ENCODE data around the gene HES6.

HES6 gene

GRCh38 chr2:238231251-238231793, 8.5 kb downstream of the HES6 start:
- peak overlapping the region; percentile 53 to 81 for H3K4me3 ChIP-seq (ENCODE audit: insufficient read depth in 1 of 2, low read depth in 1 of 2, low read length in 2 of 2)
- no peak overlapping the region for H3K27ac ChIP-seq (ENCODE audit: low read length, poor library complexity, severe bottlenecking)
- no peak overlapping the region for H2BK5ac ChIP-seq (ENCODE audit: low read depth, low read length, poor library complexity, severe bottlenecking)
- no peak overlapping the region for H2BK12ac ChIP-seq (ENCODE audit: low read length in 2 of 2)
- H4K8ac ChIP-seq (ENCODE audit: low read length) = peak overlapping the region; percentile 9
- H3K4ac ChIP-seq (ENCODE audit: low read depth in 1 of 2, low read length in 2 of 2) = no peak overlapping the region
- peak overlapping the region; percentile 30 for H2AFZ ChIP-seq (ENCODE audit: low read depth, low read length)
- H2BK15ac ChIP-seq (ENCODE audit: low read depth, poor library complexity, severe bottlenecking) = no peak overlapping the region
- H3K9ac ChIP-seq (ENCODE audit: low read length) = peak overlapping the region; percentile 47
- H2BK120ac ChIP-seq (ENCODE audit: low read depth, low read length) = no peak overlapping the region
- H3K18ac ChIP-seq (ENCODE audit: low read depth in 1 of 2, low read length in 2 of 2) = peak overlapping the region; percentile 2 to 44
- no peak overlapping the region for H4K91ac ChIP-seq (ENCODE audit: low read length)
- DNase-seq = peak; percentile 81
- H3K23ac ChIP-seq (ENCODE audit: low read length in 2 of 2) = no peak overlapping the region
- H2AK5ac ChIP-seq (ENCODE audit: low read length, severe bottlenecking) = no peak overlapping the region
- H3K9me3 ChIP-seq (ENCODE audit: control insufficient read depth, low read length) = no peaks in the 10 kb centered on the region
- WGBS = 3% methylated on average over 36 of the region's 46 CpGs
- H3K27me3 ChIP-seq (ENCODE audit: control insufficient read depth in 1 of 2, insufficient read depth in 1 of 2, low read length in 2 of 2) = peaks cover 7 to 32% of the 10 kb centered on the region in 2 experiments
- peaks cover 16% of the 10 kb centered on the region for H3K4me1 ChIP-seq (ENCODE audit: control insufficient read depth, insufficient read depth, low read depth, low read length)
- H3K14ac ChIP-seq (ENCODE audit: low read length in 2 of 2) = peak overlapping the region in 1 of 2 experiments; percentile 14
- no peaks in the 10 kb centered on the region for H3K79me1 ChIP-seq (replicated peaks; ENCODE audit: low read length, poor library complexity, severe bottlenecking)
- H3K4me2 ChIP-seq (ENCODE audit: low read length, poor library complexity, severe bottlenecking) = peak overlapping the region; percentile 48
- peaks cover 0 to 4% of the 10 kb centered on the region in 2 experiments for H3K36me3 ChIP-seq (ENCODE audit: control insufficient read depth in 1 of 2, insufficient read depth in 2 of 2, low read depth in 1 of 2, low read length in 2 of 2)

- H3K4me1 ChIP-seq (ENCODE audit: control insufficient read depth, insufficient read depth, low read depth, low read length) = peaks cover 16% of the 10 kb centered on the region
- no peak overlapping the region for H3K27ac ChIP-seq (ENCODE audit: low read length, poor library complexity, severe bottlenecking)
- no peak overlapping the region for H3K4ac ChIP-seq (ENCODE audit: low read depth in 1 of 2, low read length in 2 of 2)
- 74% methylated on average over 5 of the region's 5 CpGs for WGBS
- peak overlapping the region; percentile 48 for H3K4me2 ChIP-seq (ENCODE audit: low read length, poor library complexity, severe bottlenecking)
- H3K23ac ChIP-seq (ENCODE audit: low read length in 2 of 2) = no peak overlapping the region
- H3K14ac ChIP-seq (ENCODE audit: low read length in 2 of 2) = no peak overlapping the region
- no peak overlapping the region for H3K18ac ChIP-seq (ENCODE audit: low read depth in 1 of 2, low read length in 2 of 2)
- no peak overlapping the region for H2BK120ac ChIP-seq (ENCODE audit: low read depth, low read length)
- H3K4me3 ChIP-seq (ENCODE audit: insufficient read depth in 1 of 2, low read depth in 1 of 2, low read length in 2 of 2) = peak overlapping the region in 1 of 2 experiments; percentile 81
- no peaks in the 10 kb centered on the region for H3K79me1 ChIP-seq (replicated peaks; ENCODE audit: low read length, poor library complexity, severe bottlenecking)
- no peak overlapping the region for H2BK15ac ChIP-seq (ENCODE audit: low read depth, poor library complexity, severe bottlenecking)
- H2BK5ac ChIP-seq (ENCODE audit: low read depth, low read length, poor library complexity, severe bottlenecking) = no peak overlapping the region
- no peak overlapping the region for H4K91ac ChIP-seq (ENCODE audit: low read length)
- peaks cover 0 to 5% of the 10 kb centered on the region in 2 experiments for H3K36me3 ChIP-seq (ENCODE audit: control insufficient read depth in 1 of 2, insufficient read depth in 2 of 2, low read depth in 1 of 2, low read length in 2 of 2)
- no peak overlapping the region for H2AFZ ChIP-seq (ENCODE audit: low read depth, low read length)
- no peak for DNase-seq
- H3K9ac ChIP-seq (ENCODE audit: low read length) = peak overlapping the region; percentile 47
- H2BK12ac ChIP-seq (ENCODE audit: low read length in 2 of 2) = no peak overlapping the region
- no peak overlapping the region for H2AK5ac ChIP-seq (ENCODE audit: low read length, severe bottlenecking)
- peaks cover 1 to 25% of the 10 kb centered on the region in 2 experiments for H3K27me3 ChIP-seq (ENCODE audit: control insufficient read depth in 1 of 2, insufficient read depth in 1 of 2, low read length in 2 of 2)
- no peak overlapping the region for H4K8ac ChIP-seq (ENCODE audit: low read length)
- no peaks in the 10 kb centered on the region for H3K9me3 ChIP-seq (ENCODE audit: control insufficient read depth, low read length)
Observed at GRCh38 chr2:238230699-238231098, 9.1 kb downstream of the HES6 start.

GRCh38 chr2:238228700-238229099, 11.1 kb downstream of the HES6 start:
- H3K79me1 ChIP-seq (replicated peaks; ENCODE audit: low read length, poor library complexity, severe bottlenecking) = no peaks in the 10 kb centered on the region
- whole genome bisulfite sequencing = 42% methylated on average over 4 of the region's 4 CpGs

GRCh38 chr2:238227587-238228032, 12.2 kb downstream of the HES6 start:
- no peak for DNase-seq
- Histone ChIP-seq H3K4me2 (ENCODE audit: low read length, poor library complexity, severe bottlenecking) (no peak overlapping the region), H2AK5ac (ENCODE audit: low read length, severe bottlenecking) (no peak overlapping the region), H4K91ac (ENCODE audit: low read length) (no peak overlapping the region), H2BK12ac (ENCODE audit: low read length in 2 of 2) (no peak overlapping the region), H3K27me3 (ENCODE audit: control insufficient read depth in 1 of 2, insufficient read depth in 1 of 2, low read length in 2 of 2) (peaks cover 0 to 16% of the 10 kb centered on the region in 2 experiments), H3K14ac (ENCODE audit: low read length in 2 of 2) (no peak overlapping the region), H3K18ac (ENCODE audit: low read depth in 1 of 2, low read length in 2 of 2) (no peak overlapping the region), H2BK5ac (ENCODE audit: low read depth, low read length, poor library complexity, severe bottlenecking) (no peak overlapping the region), H2AFZ (ENCODE audit: low read depth, low read length) (no peak overlapping the region), H3K9ac (ENCODE audit: low read length) (no peak overlapping the region), H3K27ac (ENCODE audit: low read length, poor library complexity, severe bottlenecking) (no peak overlapping the region), H3K4me3 (ENCODE audit: insufficient read depth in 1 of 2, low read depth in 1 of 2, low read length in 2 of 2) (no peak overlapping the region), H3K4ac (ENCODE audit: low read depth in 1 of 2, low read length in 2 of 2) (no peak overlapping the region), H2BK15ac (ENCODE audit: low read depth, poor library complexity, severe bottlenecking) (no peak overlapping the region), H3K4me1 (ENCODE audit: control insufficient read depth, insufficient read depth, low read depth, low read length) (peaks cover 9% of the 10 kb centered on the region), H4K8ac (ENCODE audit: low read length) (no peak overlapping the region), H3K23ac (ENCODE audit: low read length in 2 of 2) (no peak overlapping the region), H3K36me3 (ENCODE audit: control insufficient read depth in 1 of 2, insufficient read depth in 2 of 2, low read depth in 1 of 2, low read length in 2 of 2) (peaks cover 0 to 7% of the 10 kb centered on the region in 2 experiments), H2BK120ac (ENCODE audit: low read depth, low read length) (no peak overlapping the region), H3K79me1 (replicated peaks; ENCODE audit: low read length, poor library complexity, severe bottlenecking) (no peaks in the 10 kb centered on the region), H3K9me3 (ENCODE audit: control insufficient read depth, low read length) (no peaks in the 10 kb centered on the region)
- WGBS = 81% methylated on average over 7 of the region's 11 CpGs

More at GRCh38 chr2:238228700-238229099, 11.1 kb downstream of the HES6 start:
- no peak overlapping the region for H3K23ac ChIP-seq (ENCODE audit: low read length in 2 of 2)
- no peak overlapping the region for H2AFZ ChIP-seq (ENCODE audit: low read depth, low read length)
- H3K27me3 ChIP-seq (ENCODE audit: control insufficient read depth in 1 of 2, insufficient read depth in 1 of 2, low read length in 2 of 2) = peaks cover 0 to 18% of the 10 kb centered on the region in 2 experiments
- no peak overlapping the region for H3K4me3 ChIP-seq (ENCODE audit: insufficient read depth in 1 of 2, low read depth in 1 of 2, low read length in 2 of 2)
- H2BK15ac ChIP-seq (ENCODE audit: low read depth, poor library complexity, severe bottlenecking) = no peak overlapping the region
- H3K9me3 ChIP-seq (ENCODE audit: control insufficient read depth, low read length) = no peaks in the 10 kb centered on the region
- H2BK12ac ChIP-seq (ENCODE audit: low read length in 2 of 2) = no peak overlapping the region
- H3K18ac ChIP-seq (ENCODE audit: low read depth in 1 of 2, low read length in 2 of 2) = no peak overlapping the region
- no peak overlapping the region for H3K4me2 ChIP-seq (ENCODE audit: low read length, poor library complexity, severe bottlenecking)
- H4K8ac ChIP-seq (ENCODE audit: low read length) = no peak overlapping the region
- H3K9ac ChIP-seq (ENCODE audit: low read length) = no peak overlapping the region
- peak; percentile 57 for DNase-seq
- H2BK5ac ChIP-seq (ENCODE audit: low read depth, low read length, poor library complexity, severe bottlenecking) = no peak overlapping the region
- no peak overlapping the region for H3K14ac ChIP-seq (ENCODE audit: low read length in 2 of 2)
- no peak overlapping the region for H3K4ac ChIP-seq (ENCODE audit: low read depth in 1 of 2, low read length in 2 of 2)
- no peak overlapping the region for H2AK5ac ChIP-seq (ENCODE audit: low read length, severe bottlenecking)
- H2BK120ac ChIP-seq (ENCODE audit: low read depth, low read length) = no peak overlapping the region
- H3K4me1 ChIP-seq (ENCODE audit: control insufficient read depth, insufficient read depth, low read depth, low read length) = peaks cover 9% of the 10 kb centered on the region
- no peak overlapping the region for H3K27ac ChIP-seq (ENCODE audit: low read length, poor library complexity, severe bottlenecking)
- peaks cover 0 to 7% of the 10 kb centered on the region in 2 experiments for H3K36me3 ChIP-seq (ENCODE audit: control insufficient read depth in 1 of 2, insufficient read depth in 2 of 2, low read depth in 1 of 2, low read length in 2 of 2)
- H4K91ac ChIP-seq (ENCODE audit: low read length) = no peak overlapping the region
